GM21717 (cell line): ENCODE data around the gene BFSP2.
A peak's percentile ranks its signal among the peaks of the same experiment; 100 is the strongest.
"Not testable (repeated sequence)": the region's sequence is repeated elsewhere in the genome, so short reads cannot be mapped to it uniquely, and the experiment has no call there.

Experiments
- ATAC-seq: cut with Tn5 transposase; IDR thresholded peaks from one replicate; pipeline ENCODE4 v1.9.1; 2021; ENCODE audit warnings: mild to moderate bottlenecking, moderate library complexity; ENCODE audit not compliant: unreplicated experiment

The BFSP2 gene

DNA sequence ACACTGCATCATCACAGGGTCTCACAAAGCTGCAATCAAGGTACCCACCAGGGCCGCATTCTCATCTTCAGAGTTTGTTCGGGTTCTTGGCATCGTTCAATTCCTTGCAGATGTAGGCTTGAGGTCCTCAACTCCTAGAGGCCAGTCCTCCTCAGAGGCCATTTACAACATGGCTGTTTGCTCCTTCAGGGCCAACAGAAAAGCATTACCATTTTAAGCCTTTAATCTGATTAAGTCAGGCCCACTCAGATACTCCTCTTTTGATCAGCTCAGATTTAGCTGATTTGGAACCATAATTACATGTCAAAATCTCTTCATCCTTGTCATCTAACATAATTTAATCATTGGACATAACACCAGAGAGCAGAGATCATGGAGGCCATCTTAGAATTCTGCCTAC lies 55.4 kb downstream of the BFSP2 start:
- ATAC-seq, result no peak

DNA sequence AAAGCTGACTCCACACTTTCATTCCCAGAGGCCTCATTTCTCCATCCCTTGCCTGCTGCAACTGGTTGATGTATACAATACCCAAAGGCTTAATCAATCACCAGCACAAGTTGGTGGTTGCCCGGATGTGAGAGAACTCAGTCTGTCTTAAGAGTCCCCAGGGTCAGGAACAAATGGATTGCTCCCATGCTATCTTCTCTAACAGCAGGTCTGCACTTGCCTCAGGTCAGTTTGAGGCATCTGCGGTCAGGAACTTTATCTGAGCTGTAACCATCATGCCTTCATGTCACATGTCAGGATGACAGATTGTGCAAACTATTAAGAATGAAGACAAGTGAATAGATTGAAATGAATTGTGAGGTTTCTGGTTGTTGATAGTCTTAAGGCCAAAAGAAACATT lies 56.1 kb downstream of the BFSP2 start:
- no peak for ATAC-seq

DNA sequence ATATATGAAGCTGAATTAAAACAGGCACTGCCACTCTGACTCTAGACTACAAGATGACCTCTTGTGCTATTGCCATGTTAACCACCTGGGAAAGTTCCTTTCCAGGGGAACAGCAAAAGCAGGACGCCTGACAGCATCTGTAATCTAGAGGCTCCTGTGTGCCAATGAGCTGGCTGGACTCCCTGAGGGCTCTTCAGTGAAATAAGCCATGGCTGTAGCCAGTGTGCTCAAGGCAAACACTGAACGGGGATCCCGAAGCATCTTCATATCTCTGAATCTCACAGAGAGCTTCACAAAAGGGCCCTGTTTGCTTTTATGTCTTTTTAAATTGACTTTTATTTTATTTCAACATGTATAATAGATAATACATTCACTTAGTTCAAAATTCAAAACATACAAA lies 57.2 kb downstream of the BFSP2 start:
- no peak for ATAC-seq

DNA sequence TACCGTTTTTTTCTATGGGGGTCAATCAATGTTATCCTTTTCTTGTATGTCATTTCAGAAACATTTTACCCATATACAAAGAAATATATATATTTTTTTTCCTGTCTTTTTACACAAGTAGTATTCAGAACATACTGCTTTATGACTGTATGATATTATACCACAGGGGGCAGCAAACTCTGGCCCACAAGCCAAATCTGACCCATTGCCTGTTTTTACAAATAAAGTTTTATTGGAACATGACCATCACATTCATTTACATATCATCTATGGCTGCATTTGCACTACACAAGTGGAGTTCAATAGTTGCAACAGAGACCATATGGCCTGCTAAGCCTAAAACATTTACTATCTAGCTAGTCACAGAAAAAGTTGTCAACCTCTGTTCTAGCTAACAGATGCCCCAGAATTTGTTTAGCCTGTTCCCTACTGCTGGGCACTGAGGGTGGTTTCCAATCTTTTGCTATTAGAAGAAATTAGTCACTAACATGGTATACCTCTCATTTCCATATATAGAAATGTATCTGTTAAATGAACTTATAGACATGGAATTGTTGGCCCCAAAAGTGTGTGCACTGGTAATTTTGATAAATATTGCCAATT lies 57.7 kb downstream of the BFSP2 start:
- no peak for ATAC-seq

DNA sequence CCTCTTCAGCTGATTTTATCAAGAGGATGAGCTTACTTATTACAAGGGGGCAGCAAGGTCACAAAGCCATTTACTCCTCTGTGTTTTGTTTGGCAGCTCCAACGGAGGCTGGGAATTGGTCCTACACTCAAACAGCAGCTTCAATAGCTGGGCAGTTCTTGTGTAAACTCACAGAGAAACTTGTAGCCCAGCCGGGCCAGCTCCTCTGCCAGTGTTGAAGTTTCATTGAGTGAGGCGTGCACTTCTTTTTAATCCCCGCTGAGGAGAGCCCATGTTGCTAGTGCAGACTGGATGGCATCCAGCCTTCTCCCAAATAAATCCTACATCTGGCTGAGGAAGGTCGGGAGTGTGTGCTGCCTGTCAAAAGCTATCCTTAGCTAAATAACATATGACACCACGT lies 59.5 kb downstream of the BFSP2 start:
- no peak for ATAC-seq

DNA sequence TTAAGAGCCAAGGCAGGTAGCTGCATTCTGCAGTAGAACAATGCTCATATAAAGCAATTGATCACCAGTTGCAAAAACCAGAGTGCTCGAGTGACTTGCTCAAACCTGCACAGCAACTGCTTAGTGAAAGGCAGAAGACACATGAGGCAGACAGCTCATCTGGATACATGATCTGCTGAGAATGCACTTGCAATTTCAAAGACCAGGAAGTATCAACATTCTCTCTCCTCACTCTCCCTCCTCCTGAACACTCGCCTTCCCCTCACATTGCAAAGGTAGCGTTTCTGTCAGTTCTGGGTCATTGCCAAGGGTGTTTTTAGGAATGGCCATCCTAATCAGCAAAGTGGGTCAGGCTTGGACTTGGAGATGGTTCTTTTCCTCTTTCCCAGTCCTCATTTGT lies 61.0 kb downstream of the BFSP2 start:
- ATAC-seq, result no peak

DNA sequence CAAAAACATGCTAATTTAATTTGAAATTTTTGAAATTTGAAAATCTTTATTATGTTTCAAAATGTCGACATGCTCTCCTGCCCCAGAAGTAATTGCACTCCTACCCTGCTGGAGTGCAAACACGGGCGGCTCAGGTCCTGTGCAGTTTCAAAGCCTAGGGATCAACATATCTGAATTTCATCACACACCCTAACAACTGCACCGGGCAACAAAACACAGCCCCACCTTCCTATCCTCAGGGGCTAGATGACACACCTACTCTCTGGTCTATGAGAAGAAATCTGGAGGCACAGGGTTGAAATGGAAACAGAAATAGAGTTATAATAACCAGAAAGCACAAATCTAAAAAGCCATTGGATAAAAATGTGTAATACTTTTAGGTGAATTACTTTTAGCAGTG lies 61.4 kb downstream of the BFSP2 start:
- no peak for ATAC-seq

DNA sequence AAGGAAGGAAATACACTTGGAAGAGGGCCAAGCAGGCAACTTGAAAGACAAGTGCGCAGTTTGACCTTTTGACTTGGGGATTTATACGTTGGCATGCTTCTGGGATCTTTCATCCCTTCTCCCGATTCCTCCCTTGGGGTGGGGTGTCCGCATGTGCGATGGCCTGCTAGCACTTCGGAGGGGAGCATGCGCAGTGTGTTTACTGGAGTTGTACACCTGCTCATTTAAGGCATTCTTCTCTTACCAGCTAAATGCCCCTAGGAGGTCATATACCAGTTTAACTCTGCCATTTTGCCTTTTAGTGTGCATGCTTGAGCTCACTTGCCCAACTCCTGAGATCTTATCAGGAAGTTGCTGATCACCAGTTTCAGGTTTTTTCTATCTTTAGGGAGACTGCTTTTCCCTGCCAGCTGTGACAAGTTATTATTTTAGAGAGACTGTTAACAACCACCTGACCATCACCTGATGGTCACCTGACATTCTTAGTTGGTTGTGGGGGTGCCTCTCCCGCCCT lies 63.5 kb downstream of the BFSP2 start:
- no peak for ATAC-seq

DNA sequence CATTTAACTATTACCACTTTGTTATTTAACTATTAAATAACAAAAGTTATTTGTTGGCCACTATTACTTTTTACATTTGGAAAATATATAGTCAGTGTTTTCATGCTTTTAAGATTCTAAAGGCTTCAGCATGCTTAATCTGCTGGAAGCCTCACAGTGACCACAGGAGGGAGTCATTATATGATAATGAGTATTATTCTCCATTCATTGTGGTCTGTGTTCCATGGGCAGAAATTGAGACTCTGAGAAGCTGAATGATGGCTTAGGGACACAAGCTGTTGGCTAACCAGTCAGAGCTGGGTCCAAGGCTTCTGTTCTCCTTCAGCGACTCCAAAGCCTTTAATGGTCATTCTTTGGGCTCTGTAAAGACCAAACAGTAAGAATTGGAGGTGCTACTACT lies 64.7 kb downstream of the BFSP2 start:
- ATAC-seq, result no peak

DNA sequence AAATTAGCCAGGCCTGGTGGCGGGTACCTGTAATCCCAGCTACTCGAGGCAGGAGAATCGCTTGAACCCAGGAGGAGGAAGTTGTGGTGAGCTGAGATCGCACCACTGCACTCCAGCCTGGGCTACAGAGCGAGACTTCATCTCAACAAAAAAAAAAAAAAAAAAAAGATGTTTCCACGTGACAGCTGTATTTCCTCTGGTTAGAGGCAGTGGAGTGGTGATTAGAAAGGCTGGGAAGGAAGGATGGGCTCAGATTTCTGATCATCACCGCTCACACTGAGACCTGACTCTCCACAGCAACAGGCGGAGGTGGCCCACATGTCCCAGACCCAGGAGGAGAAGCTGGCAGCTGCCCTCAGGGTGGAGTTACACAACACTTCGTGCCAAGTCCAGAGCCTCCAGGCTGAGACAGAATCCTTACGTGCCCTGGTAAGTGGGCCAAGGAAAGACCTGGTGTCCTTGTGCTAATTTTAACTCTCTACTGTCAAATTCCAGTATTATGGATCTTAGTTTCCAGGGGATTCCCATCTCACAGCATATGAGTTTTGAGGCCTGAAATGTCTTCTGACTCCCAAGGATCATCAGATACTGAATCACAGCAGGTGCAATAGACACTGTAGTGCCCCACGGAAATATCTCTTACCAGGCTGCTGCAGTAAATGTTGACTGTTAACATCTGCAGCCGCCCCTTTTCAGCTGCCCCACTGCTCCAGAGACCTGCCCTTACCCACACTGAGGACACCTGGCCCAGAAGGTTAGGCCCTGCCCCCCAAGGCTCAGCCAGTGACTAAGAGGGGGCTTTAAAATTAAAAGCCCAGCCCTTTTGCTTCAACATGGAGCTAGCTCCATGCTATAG lies 66.9 kb downstream of the BFSP2 start:
- no peak for ATAC-seq

DNA sequence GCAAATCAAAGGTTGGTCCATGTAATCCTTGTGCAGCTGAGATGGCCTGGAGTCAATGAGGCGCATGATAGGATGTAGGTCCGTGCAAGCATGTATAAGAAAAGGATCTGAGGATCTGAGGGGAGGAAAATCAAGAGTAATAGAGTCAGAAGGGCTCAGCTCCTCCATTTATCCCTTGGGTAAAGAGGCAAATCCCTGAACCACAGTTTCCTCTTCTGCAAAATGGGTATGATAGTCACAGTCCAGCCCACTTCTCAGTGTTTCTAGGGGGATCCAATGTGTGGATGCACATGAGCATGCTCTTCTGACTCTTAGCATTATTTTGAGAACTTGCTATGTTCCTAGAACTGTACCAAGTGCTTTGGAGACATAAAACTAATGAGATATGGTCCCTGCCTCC lies 67.9 kb downstream of the BFSP2 start:
- no peak for ATAC-seq

DNA sequence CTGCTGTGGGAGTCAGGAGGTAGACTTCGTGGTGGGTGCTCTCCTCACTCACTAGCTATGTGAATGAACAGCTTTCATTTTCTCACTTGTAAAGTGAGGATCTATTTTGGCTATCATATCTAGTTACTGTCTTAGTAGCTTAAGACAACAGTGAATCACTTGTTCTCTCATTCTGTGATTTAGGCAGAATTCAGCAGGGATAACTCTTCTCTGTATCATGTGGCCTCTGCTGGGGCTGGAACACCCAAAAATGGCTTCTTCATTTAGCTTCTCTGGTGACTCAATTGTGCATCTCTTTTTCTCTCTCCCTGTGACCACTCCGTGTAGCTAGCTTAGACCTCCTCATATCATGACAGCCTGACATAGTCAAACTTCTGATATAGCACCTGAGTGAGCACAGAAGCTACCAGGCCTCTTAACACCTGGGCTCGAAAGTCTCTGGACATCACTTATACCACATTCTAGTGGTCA lies 68.4 kb downstream of the BFSP2 start:
- no peak for ATAC-seq

DNA sequence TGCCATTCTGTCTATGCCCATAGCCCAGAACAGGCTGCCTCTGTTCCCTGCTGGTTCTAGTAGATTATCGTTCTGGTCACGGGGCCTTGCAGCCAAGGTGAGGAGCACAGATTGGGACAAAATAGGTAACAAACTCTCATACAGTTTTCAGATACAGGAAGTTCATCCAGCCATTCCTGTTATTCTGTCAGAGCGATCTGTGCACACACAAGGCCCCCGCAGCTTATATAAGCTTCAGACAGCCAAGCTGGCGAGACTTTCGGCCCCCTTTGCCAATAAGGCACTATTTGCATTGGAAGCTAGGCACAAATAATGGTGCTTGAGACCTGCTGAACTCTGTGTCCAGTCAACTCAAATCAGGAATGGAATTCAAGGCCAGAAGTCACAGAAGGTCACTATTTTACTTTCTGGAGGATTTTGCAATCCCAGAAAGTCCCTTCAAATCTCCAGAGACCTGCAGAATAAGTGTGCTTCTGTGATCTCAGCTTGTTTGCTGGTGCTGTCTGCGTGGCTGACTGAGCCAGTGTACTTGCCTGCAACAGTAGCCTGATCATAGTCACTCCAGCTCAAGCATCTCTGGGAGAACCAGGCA lies 69.4 kb downstream of the BFSP2 start:
- no peak for ATAC-seq

DNA sequence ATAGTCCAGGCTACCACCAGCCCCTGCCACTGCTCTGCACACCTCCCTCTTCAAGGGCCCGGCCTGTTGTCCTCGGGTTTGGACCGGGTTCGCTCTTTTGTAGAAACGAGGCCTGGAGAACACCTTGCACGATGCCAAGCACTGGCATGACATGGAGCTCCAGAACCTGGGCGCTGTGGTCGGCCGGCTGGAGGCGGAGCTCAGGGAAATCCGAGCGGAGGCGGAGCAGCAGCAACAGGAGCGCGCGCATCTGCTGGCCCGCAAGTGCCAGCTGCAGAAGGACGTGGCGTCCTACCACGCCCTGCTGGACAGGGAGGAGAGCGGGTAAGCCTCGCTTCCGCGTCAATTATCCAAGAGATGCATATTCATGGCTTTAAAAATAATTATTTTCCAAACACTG lies 72.4 kb downstream of the BFSP2 start:
- no peak for ATAC-seq

DNA sequence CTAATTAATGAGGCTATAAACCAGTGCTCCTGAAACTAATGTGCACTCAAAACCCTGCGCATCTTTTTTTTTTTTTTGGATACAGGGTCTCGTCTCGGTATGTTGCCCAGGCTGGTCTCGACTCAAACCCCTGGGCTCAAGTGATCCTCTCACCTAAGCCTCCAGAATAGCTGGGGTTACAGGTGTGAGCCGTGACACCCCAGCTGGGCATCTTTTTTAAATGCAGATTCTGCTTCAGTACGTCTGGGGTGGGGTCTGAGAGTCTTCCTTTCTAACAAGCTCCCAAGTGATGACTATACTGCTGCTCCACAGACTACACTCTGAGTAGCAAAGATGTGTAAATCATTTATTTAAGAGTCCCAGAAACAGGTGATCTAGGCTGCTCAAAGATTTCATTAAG lies 73.0 kb downstream of the BFSP2 start:
- no peak for ATAC-seq

DNA sequence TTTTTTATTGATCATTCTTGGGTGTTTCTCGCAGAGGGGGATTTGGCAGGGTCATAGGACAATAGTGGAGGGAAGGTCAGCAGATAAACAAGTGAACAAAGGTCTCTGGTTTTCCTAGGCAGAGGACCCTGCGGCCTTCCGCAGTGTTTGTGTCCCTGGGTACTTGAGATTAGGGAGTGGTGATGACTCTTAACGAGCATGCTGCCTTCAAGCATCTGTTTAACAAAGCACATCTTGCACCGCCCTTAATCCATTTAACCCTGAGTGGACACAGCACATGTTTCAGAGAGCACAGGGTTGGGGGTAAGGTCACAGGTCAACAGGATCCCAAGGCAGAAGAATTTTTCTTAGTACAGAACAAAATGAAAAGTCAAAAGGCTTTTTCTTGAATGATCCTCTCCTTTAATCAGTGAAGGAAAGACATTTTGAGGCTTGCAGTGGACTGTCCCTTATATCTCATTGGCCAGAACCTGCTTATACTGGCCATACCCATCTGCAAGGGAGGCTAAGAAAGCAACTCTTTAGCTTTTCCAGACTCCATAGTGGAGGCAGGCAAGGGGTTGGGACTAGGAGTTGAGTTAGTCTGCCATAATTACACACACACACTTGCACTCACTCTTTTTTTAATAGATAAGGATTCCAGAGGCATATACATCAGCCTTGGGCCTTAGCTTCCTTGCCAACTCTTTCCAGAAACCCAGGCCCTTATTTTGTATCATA lies 73.8 kb downstream of the BFSP2 start:
- ATAC-seq, result not testable (repeated sequence)

DNA sequence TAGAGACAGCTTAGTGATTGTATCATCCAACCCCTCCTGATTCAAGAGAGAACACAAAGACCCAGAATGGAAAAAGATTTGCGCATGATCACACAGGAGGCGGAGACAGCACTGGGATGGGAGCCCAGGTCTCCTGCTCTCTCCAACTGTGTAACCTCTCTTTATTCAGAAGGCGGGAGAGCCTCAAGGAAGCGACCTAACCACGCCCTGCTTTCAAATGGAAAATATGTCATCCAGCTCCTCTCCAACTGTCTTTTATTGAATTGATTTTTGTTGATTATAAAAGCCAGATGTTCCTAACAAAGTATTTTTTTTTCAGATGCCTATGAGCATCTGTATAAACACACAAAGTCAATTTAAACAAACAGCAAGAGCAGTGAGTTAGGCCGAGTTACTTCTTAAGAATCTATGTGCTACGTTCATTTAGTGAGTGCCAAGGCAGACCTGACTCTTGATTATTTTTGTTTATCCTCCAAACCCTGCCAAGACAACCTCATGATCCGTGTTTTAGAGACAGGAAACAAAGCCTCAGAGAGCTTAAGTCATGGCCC lies 74.5 kb downstream of the BFSP2 start:
- no peak for ATAC-seq

DNA sequence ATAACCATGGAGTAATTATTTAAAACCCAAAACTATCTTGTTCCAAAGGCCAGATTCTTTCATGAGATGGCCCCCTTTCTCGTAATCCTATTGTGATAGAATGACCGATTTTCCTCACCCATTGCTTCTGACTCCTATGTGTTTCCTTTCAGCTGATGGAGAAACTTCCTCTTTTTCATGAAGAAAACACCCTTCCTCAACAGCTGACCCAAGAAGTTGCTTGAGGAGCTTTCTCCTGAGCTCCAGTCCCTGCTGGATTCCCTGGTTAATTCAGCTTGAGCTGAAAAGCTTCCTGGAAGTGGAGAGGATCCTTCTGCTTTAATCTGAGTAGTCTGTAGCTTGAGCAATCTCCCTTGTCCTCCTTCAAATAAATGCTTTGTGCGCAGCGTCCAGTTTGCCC lies 75.0 kb downstream of the BFSP2 start:
- ATAC-seq, result no peak

DNA sequence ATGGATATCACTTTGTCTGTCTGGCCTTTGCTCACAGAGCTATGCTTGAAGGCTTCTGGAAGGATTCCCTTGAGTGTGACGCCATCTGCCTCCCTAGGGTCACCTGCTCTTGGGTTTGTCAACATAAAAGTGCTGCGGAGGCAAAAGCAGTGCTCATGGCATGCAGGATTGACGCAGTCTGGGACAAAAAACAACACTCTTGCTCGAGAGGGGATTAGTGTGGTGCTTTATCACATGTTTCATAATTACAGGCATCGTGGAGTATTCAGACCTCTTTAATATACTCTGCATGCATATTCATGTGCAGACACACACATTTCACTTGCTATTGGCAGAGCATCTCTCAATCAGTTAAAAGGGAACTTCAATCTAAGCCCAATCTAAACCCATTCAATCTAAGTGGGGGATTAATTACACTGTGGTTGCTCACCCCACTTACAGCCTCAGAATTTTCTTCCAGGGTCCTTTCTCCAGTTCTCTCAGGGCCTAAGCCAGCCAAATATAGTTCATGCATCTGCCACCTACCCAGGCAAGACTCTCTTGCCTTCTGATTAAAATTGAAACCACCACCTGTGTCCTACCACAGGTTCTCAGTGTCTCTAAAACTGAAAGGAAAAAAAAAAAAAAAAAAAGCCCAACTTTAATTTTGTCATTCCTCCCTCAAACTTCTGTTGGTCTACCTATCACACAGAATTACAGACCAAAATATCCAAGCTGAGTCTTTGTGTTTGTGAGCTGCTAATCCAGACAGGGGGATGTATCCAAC lies 75.6 kb downstream of the BFSP2 start:
- ATAC-seq, result peak; percentile 77

DNA sequence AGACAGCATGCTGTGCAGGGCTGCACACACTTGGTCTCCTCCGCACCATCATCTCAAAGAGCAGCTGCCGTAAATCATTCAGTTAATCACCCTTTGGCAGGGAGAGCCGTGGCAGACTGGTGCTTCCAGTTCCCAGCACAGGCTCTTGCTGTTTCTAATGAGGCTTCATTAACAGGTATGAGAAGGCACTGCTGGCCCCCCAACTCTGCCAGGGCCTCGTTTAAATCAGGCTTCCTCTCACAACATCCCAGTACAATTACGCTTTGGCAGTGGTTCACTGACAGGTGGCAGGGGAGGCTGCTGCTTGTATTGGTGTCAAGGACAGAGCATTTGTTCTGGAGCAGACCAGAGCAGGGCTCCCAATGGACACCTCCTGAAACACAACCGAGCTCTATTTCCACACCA lies 77.1 kb downstream of the BFSP2 start:
- ATAC-seq, result no peak
